ENCODE results near the gene EIF4G3. TPM values are rescaled to one million over a fixed set of nuclear protein-coding genes. Genes with fewer than 3 reads are reported as not detected.

EIF4G3 gene, protein sequence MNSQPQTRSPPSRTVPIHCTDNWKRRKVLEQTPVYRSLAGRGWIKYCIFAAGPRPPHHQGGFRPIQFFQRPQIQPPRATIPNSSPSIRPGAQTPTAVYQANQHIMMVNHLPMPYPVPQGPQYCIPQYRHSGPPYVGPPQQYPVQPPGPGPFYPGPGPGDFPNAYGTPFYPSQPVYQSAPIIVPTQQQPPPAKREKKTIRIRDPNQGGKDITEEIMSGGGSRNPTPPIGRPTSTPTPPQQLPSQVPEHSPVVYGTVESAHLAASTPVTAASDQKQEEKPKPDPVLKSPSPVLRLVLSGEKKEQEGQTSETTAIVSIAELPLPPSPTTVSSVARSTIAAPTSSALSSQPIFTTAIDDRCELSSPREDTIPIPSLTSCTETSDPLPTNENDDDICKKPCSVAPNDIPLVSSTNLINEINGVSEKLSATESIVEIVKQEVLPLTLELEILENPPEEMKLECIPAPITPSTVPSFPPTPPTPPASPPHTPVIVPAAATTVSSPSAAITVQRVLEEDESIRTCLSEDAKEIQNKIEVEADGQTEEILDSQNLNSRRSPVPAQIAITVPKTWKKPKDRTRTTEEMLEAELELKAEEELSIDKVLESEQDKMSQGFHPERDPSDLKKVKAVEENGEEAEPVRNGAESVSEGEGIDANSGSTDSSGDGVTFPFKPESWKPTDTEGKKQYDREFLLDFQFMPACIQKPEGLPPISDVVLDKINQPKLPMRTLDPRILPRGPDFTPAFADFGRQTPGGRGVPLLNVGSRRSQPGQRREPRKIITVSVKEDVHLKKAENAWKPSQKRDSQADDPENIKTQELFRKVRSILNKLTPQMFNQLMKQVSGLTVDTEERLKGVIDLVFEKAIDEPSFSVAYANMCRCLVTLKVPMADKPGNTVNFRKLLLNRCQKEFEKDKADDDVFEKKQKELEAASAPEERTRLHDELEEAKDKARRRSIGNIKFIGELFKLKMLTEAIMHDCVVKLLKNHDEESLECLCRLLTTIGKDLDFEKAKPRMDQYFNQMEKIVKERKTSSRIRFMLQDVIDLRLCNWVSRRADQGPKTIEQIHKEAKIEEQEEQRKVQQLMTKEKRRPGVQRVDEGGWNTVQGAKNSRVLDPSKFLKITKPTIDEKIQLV (N-terminal part only)
- 20.7 and 23.0 TPM in 2 replicates for total RNA-seq

DNA sequence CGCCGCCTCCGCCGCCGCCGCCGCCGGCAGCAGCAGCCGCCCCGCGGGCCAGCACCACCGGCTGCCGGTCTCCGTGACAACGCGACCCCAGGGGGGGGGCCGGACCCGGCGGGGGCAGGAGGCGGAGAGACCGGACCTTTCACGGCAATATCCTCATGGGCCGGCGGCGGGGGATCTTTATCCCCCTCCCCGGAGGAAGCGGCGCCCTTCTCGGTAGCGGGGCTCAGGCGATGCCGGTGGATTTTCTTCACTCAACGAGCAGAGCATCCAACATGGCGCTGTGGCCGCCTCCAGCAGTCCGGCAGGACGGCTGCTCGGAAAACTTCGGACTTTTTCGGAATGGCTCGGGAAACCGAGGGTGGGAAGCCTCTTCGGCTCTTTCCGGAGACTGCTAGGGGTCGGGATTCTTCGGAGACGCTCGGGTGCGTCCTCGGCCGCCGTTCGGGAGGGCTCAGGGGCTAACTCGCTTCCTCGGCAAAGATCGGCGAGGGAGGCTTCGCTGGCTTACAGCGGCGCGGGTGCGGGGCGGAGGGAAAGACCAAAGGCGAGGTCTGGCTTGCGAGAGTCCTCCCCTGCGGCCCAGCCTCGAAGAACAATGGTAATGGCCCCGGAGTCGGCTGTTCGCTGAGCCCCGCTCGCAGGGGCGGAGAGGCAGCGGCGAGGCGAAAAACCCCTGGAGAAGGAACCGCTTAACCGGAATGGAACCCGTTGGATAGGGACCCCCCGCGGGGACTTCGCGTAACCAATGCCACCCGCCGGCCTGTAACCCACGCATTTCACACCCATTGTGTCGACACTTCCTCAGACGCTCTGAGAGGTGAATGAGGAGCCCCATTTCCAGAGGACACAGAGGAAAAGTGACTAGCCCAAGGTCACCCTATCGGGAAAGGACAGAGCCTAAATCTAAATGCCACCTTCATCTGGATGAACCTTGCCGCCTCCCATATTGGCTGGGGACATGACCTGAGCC is at the start of gene EIF4G3:
Gene EIF4G3, minus strand, starts transcription at position 312 of the 970 bp plus-strand sequence. CDS start 174,155 bp downstream, outside the sequence.

DNA sequence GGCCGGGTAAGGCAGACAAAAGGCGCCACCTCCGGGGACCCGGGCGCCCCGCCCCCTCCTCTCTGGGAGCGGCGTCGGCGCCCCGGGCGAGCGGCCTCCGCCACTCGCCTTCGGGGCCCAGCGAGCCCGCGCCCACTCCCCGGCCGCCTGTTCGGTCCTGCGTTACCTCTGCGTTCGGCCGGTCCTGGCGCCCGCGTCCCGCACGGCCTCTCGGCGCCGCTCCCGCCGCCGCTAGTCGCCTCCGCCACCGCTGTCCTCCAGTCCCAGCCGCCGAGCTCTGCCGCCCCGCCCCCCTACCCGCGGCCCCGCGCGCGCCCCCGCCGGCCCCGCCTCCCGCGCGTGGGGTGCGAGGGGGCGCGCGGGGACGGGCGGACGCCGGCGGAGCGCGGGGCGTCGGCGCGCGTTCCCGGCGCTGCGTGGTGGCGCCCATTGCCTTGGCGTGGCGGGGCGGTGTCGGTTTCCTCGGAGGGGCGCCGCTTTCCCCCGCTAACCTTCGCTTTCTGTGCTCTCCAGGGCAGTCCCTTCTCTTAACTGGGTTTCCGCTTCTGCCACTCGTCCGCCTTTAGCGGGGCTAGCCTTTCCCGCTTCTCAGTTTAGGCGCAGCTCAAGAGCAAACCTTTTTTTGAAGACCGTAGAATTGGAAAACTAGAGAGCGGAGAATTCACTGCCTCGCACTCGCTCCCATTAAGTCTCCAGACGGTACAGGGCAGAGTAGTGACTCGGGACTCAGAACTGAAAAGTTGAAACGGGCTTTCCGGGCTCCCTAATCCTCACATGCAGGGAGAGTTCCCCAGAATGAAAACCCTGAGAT is 389.5 kb downstream of the EIF4G3 start, which contains the start of gene HP1BP3:
Gene HP1BP3, minus strand, starts transcription at position 279 of the 811 bp plus-strand sequence. CDS start 6,867 bp downstream, outside the sequence.

Other genes starting within 250 kb of the EIF4G3 start
- 42.8 and 80.7 TPM in 2 replicates for gene ECE1, start 113.6 kb upstream of the EIF4G3 start, total RNA-seq

Measured in tracheal epithelial cell (primary cell).